ENCODE data around the gene UBTD2. TPM values are rescaled to one million over a fixed set of nuclear protein-coding genes. Genes with fewer than 3 reads are reported as not detected.
"Not testable (repeated sequence)": the region's sequence is repeated elsewhere in the genome, so short reads cannot be mapped to it uniquely, and the experiment has no call there.

UBTD2 gene
- total RNA-seq, 4 donors from 2014 or later = 6.0 to 35.4 (median 19.0) TPM

- 80 to 83% methylated on average over 3 to 6 of the region's 6 CpGs for WGBS, 2 donors (ENCODE audit: low coverage in 1 of 2)
- Histone ChIP-seq H3K4me1 (no peaks in the 10 kb centered on the region), H3K4me3 (no peak overlapping the region), H3K27me3 (no peaks in the 10 kb centered on the region), H3K36me3 (no peaks in the 10 kb centered on the region), H3K9me3 (no peaks in the 10 kb centered on the region), H3K27ac (no peak overlapping the region)
- intact Hi-C loops (cut with DNase I; ENCODE audit: low total_unique reads) (no loop called here), in situ Hi-C loops (cut with MboI; ENCODE audit: low pct_ligation_motif_present in 1 of 4, low pct_unique_long_range_greater_than_20kb in 1 of 4, low sequenced_read_pairs in 3 of 4) (no loop called here)
- no peak for DNase-seq
- TF ChIP-seq EP300 (IDR thresholded peaks at IDR 0.05; ENCODE audit: low read depth) = no peak
- TF ChIP-seq POLR2A (IDR thresholded peaks at IDR 0.05) = no peak
- TF ChIP-seq CTCF (IDR thresholded peaks at IDR 0.05) = no peak
- TF ChIP-seq POLR2AphosphoS5 (IDR thresholded peaks at IDR 0.05) = no peak
Measured at GRCh38 chr5:172200476-172200875, 83.1 kb downstream of the UBTD2 start.

GRCh38 chr5:172199446-172199845 is 84.1 kb downstream of the UBTD2 start:
- TF ChIP-seq CTCF (IDR thresholded peaks at IDR 0.05) (no peak), POLR2A (IDR thresholded peaks at IDR 0.05) (no peak)
- H3K9me3 ChIP-seq = no peaks in the 10 kb centered on the region
- no peaks in the 10 kb centered on the region for H3K4me1 ChIP-seq
- H3K27ac ChIP-seq = no peak overlapping the region
- intact Hi-C loops (cut with DNase I; ENCODE audit: low total_unique reads) = no loop called here
- in situ Hi-C loops (cut with MboI; ENCODE audit: low pct_ligation_motif_present in 1 of 4, low pct_unique_long_range_greater_than_20kb in 1 of 4, low sequenced_read_pairs in 3 of 4) = loop anchor here in 1 of 4 donors (10.0 kb wide), 1 partner anchor 85 kb away; the partner anchor contains the start of gene UBTD2
- H3K4me3 ChIP-seq = no peak overlapping the region
- H3K27me3 ChIP-seq = no peaks in the 10 kb centered on the region
- no peak for DNase-seq
- WGBS, 2 donors (ENCODE audit: low coverage in 1 of 2) = 60 to 85% methylated on average over 2 to 10 of the region's 10 CpGs
- no peaks in the 10 kb centered on the region for H3K36me3 ChIP-seq

GRCh38 chr5:172197775-172198174 is 85.8 kb downstream of the UBTD2 start:
- in situ Hi-C loops (cut with MboI; ENCODE audit: low pct_ligation_motif_present in 1 of 4, low pct_unique_long_range_greater_than_20kb in 1 of 4, low sequenced_read_pairs in 3 of 4) = loop anchor here in 1 of 4 donors (10.0 kb wide), 1 partner anchor 87 kb away; the partner anchor contains the start of gene UBTD2
- 84 to 100% methylated on average over 1 to 4 of the region's 4 CpGs for WGBS, 2 donors (ENCODE audit: low coverage in 1 of 2)
- H3K4me1 ChIP-seq; DNase-seq; H3K9me3 ChIP-seq; intact Hi-C loops (cut with DNase I; ENCODE audit: low total_unique reads); H3K4me3 ChIP-seq; H3K27me3 ChIP-seq; H3K36me3 ChIP-seq; H3K27ac ChIP-seq: not testable (repeated sequence)

GRCh38 chr5:172194985-172195774 is 88.4 kb downstream of the UBTD2 start:
- TF ChIP-seq CTCF (IDR thresholded peaks at IDR 0.05) (no peak), POLR2A (IDR thresholded peaks at IDR 0.05) (no peak), POLR2AphosphoS5 (IDR thresholded peaks at IDR 0.05) (no peak), EP300 (IDR thresholded peaks at IDR 0.05; ENCODE audit: low read depth) (no peak)
- intact Hi-C loops (cut with DNase I; ENCODE audit: low total_unique reads) = no loop called here
- H3K36me3 ChIP-seq = no peaks in the 10 kb centered on the region
- no peak overlapping the region for H3K27ac ChIP-seq
- no peaks in the 10 kb centered on the region for H3K27me3 ChIP-seq
- no peaks in the 10 kb centered on the region for H3K9me3 ChIP-seq
- H3K4me3 ChIP-seq = no peak overlapping the region
- in situ Hi-C loops (cut with MboI; ENCODE audit: low pct_ligation_motif_present in 1 of 4, low pct_unique_long_range_greater_than_20kb in 1 of 4, low sequenced_read_pairs in 3 of 4) = loop anchor here in 1 of 4 donors (10.0 kb wide), 1 partner anchor 90 kb away; the partner anchor contains the start of gene UBTD2
- no peak for DNase-seq
- 65 to 87% methylated on average over 4 to 6 of the region's 6 CpGs for WGBS, 2 donors (ENCODE audit: low coverage in 1 of 2)
- H3K4me1 ChIP-seq = no peaks in the 10 kb centered on the region

Measured in transverse colon (tissue), 4 donors.